Activated CD8-positive, alpha-beta memory T cell treated with anti-CD3 and anti-CD28 coated beads for 4 hours (primary cell): ENCODE results near the gene APEX1.

Experiments
- DNase-seq, 2 donors: peaks; one replicate each; pipeline ENCODE4 v3.0.0-alpha.2; 2020; ENCODE audit warnings: low read depth in 2 of 2

The APEX1 gene

GRCh38 chr14:20454516-20455354 lies at the start of gene APEX1, which contains the start of gene OSGEP:
Gene APEX1, plus strand, starts transcription at chr14:20455226. Its CDS starts 420 bp downstream, at chr14:20455646.
Gene OSGEP, minus strand, starts transcription at chr14:20454812. Its CDS starts 129 bp downstream, at chr14:20454683.
- peak; percentile 95 to 98 for DNase-seq

DNA sequence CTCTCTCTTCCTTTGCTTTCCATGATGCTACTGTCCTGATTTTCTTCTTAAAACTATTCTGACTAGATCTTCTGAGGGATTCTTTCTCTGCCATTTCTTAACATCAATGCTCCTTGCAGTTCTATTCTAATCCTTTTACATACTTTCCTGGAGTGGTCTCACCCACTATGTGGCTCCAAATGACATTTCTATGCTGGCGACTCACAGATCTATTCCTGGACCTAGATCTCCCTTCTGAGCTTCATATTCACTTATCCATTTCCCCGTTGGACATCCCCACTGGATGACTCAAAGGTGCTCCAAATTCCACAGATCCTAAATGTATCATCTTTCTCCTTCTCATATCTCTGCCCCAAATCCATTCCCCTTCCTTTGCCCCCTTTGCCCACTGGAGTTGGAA lies 45.8 kb upstream of the APEX1 start:
- DNase-seq = no peak

DNA sequence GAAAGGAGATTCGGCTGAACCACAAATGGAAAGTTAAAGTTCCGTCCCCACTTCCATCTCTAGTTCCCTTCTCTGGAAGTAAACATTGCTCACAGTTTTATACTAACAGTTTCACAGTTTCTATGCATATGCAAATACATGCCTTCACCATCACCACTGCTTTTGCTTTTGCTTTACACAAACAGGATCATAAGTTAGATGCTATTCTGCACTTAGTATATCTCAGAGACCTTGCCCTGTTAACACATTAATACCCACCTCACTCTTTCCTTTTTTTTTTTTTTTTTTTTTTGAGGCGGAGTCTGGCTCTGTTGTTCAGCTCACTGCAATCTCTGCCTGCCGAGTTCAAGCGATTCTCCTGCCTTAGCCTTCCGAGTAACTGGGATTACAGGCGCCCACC lies 42.6 kb upstream of the APEX1 start:
- DNase-seq = no peak

DNA sequence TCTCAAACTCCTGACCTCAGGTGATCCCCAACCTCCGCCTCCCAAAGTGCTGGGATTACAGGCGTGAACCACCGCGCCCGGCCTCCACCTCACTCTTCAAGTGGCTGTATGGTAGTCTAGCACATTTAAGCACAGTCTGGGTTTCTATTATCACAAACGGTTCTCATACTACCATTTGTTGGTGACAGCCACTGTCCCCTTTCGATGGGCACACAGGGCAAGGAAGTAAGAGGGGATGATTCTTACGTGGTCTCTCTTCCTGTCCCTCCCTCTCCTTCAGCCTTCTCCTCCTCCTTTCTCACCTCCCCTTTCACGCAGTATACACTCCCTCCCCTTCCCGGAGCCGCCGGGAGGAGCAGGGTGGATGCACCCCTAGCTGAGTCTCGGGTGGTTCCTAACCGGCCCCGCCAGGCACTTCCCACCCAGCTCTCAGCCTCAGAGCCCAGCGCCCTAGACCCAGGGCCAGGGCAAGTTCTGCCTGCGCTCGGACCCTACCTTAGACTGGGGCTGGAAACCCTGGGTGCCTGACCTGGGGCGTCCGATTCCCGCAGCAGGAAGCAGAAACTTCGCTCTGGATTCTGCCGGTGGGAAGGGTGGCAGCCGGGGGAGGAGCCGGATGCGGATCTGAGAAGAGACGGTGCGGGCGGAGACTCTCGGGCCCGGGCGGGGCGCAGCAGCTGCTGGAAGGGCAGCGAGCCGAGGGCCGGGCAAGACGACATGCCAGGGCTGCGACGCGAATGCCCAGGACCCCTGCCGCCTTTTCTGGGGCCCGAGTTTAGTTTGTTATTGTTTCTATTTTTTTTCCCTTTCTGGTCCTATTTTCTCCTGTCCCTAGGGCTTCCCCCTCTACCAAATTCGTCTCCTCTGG lies 41.9 kb upstream of the APEX1 start, which contains the start of gene TEP1:
TSS of gene TEP1 (minus strand) at position 626 of the 868 bp plus-strand sequence. CDS start 5,062 bp downstream, outside the sequence.
- DNase-seq = peak; percentile 49 to 53

GRCh38 chr14:20413744-20414082 lies 41.3 kb upstream of the APEX1 start:
- DNase-seq = no peak

DNA sequence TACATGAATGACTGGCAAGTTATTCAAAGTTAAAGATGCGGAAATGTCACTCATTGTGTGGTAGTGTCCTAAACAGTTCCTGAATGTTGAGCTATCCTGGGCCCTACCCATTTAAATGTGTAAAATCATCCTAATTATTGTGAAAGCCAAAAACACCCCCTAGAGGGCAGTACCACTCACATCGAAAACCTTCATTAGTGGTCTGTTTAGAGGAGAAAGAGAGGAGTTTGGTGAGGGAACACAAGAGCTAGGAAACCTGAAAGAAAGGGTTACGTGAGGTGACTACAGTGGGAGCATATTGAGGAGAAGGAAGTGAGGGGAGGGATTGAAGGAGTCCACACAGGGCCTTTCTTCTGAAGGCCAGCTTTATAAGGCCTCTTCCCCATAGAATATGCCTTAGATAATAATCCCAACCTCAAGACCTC lies 39.2 kb upstream of the APEX1 start:
- DNase-seq = no peak

- no peak for DNase-seq
These were observed 38.8 kb upstream of the APEX1 start for GRCh38 chr14:20416223-20416622.

- DNase-seq = no peak
These were observed 37.5 kb upstream of the APEX1 start for GRCh38 chr14:20417250-20418186.

DNA sequence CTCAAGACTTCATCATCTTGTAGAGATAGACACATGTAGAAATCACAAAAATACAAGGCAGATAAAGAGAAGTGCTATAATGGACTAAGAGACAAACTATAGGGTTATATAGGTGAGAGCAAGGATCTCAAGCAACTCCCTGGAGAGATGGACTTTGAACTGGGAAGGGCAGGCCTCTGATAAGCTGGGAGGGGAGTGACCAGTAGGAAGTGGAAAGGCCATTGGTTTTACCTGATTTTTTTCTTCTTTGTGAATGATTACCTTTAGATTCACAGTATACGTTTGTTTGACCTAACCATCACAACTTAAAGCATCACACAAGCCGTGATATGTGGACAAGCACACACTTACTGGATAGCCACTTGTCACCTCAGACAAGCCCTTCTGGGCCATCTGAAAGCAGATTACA lies 36.5 kb upstream of the APEX1 start:
- no peak for DNase-seq

DNA sequence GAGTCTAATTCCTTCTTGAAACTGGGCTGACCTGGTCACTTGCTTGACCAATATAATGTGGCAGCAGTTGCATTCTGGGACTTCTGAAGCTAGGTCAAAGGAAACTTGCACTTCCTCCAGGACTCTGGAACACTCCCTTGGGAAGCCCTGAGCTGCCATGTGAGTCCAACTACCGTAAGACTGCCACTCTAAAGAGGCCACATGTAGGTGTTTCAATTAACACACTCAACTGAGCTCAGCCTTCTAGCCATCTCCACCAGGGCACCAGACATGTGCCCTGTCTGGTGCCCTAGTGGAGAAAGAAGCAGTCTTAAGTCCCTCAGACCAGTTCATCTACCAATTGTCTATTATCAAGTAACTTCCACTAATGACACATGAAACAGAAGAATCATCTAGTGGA lies 35.6 kb upstream of the APEX1 start:
- DNase-seq = no peak

DNA sequence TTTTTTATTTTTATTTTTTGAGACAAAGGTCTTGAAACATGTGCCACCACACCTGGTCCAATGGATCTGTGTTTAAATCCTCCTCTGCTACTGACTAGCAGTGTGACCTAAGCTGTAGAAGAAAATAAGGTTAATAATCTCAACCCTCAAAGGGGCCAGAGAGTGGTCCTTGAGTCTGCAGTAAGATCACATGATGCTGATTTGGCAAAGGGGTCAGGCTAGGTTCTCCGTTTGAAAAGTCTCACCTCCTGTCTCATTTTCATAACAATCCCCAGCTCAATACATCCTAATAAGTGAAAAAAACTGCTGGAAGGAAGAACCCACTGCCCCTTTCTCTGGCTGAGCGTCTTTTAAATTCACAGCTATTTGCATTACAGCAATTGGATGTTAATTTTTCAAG lies 33.8 kb upstream of the APEX1 start:
- DNase-seq = no peak

GRCh38 chr14:20422886-20423285 lies 32.1 kb upstream of the APEX1 start:
- no peak for DNase-seq

GRCh38 chr14:20424851-20425250 lies 30.2 kb upstream of the APEX1 start:
- DNase-seq = no peak

DNA sequence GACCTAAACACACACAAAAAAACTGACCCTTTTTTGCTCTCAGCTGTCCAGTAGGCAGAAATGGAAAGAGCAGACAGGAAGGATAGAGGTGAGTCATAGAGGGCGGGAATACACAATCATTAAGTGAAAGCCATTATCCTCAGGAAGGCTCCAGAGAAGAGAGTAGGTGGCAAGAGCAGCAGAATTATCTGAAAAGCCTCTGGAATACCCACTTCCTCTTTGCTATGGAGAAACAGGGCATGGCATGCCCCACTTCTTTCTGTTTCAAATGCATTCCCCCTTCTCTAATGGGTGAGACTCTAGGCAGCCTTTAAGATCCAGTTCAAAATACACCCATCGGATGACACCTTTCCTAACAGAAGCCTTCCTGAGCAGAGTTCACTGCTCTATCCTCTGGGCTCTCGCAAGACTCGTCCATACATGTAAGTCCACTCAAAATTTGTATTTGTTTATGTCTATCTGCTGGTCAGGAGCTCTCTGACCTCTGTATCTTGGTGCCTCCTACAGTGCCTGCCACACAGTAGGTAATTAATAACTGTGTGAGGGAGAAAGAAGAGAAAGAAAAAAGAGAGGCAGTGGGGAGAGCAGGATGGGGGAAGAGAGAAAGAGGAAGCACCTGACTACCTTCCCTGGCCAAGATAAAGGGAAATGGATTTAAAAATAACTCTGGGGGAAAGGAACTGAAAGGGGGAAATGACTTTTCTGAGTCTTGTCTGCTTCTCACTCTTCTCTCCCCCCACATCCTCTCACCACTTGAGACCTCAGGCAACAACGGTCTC lies 27.6 kb upstream of the APEX1 start:
- no peak for DNase-seq

DNA sequence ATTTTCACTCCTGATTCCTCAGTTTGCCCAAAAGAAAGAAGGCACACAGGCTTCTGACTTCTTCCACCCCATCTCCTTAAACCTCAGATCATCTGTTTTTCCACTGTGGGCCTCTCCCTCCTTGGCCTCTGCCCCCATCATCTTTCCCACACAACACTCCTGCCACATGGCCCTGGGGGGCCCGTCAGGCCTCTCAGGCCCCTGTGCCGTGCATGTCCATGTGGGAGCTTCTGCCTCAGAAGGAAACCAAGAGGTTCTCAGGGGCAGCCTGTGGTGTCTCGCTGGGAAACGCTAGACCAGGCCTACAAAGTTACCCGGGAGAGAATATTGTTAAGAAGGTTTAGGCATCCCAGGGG lies 27.0 kb upstream of the APEX1 start:
- DNase-seq = no peak

DNA sequence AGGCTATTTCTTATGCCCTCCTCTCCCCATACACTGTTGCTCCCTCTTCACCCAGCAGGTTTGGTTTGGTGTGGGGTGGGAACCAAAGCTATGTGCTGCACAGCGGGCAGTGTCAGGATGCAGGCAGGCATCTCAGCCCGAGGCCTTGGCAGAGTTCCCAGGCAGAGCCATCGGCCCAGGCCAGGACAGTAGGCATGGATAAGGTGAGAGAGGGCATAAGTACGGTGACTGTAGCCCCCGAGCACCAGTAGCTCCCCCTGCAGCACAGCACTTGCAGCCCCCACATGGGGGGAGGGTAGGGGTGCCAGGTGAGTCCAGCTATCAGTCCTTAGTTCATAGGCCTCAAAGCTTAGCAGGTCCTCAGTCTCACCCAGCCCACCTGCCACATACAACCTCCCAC lies 26.2 kb upstream of the APEX1 start:
- no peak for DNase-seq

DNA sequence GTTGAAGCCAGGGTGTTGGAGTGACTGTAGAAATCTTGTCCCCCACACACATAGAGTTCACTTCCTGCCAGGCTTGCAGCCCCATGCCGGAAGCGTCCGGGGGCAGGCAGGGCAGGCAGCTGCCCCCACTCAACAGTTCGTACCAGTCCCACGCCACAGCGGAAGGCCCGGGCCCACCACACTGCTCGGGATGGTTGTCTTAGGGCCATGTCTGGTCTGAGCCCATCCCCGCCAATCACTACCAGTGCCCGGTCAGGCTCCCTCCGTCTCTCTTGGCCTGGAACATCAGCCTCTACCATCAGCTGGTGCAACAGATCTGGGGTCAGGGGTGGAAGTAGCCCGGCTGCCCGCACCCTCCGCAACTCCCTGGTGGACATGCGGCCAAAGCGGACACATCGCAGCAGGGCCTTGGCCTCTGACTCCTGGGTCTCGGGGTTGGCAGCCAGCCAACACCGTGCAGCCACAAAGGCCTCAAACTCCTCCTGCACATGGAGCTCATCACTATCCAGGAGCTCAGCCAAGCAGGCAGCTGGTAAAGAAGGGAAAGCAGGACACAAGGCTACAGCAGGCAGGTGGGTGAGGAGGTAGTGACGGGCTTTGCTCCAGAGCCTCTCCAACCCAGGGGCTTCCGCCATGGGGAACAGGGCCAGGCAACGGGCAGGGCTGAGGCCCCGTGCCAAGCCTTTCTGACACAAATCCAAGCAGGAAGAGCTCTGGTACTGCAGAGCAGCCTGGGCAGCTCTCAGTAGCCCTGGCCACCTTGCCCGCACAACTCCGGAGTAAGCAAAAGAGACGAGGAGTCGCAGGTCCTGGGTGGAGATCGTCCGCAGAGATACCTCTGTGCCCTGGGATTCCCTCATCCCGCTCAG lies 25.0 kb upstream of the APEX1 start:
- DNase-seq = no peak

- DNase-seq = no peak
These were observed 20.1 kb upstream of the APEX1 start for GRCh38 chr14:20434701-20435581.
